ENCODE data around the gene KIF20B. TPM values are rescaled to one million over a fixed set of nuclear protein-coding genes. Genes with fewer than 3 reads are reported as not detected.

Gene KIF20B
- polyA plus RNA-seq, 1 donor (not counting 4 experiments of a cell fraction or from before 2014, with no cell fraction given), result 9.2 TPM

- Histone ChIP-seq H3K9me1 (ENCODE audit: control insufficient read depth, extremely low read depth, insufficient read depth, low read length) (no peaks in the 10 kb centered on the region), H3K4me1 (ENCODE audit: control insufficient read depth, extremely low read depth, insufficient read depth, low read length) (no peaks in the 10 kb centered on the region), H3K27ac (ENCODE audit: control insufficient read depth, insufficient read depth, low read length) (no peak overlapping the region), H3K79me2 (ENCODE audit: control insufficient read depth, insufficient read depth, low read length) (no peaks in the 10 kb centered on the region), H3K9me3 (ENCODE audit: control insufficient read depth, low read depth, low read length) (no peaks in the 10 kb centered on the region), H3K9ac (ENCODE audit: control insufficient read depth, extremely low read depth, insufficient read depth, low read length) (no peak overlapping the region), H3K27me3 (ENCODE audit: control insufficient read depth, extremely low read depth, insufficient read depth, low read length) (no peaks in the 10 kb centered on the region), H2AFZ (ENCODE audit: control insufficient read depth, low read length) (no peak overlapping the region), H3K4me3 (ENCODE audit: control insufficient read depth in 2 of 3, extremely low read depth in 1 of 3, insufficient read depth in 2 of 3, low read depth in 1 of 3, low read length in 3 of 3) (no peak overlapping the region), H3K4me2 (ENCODE audit: control insufficient read depth, extremely low read depth, insufficient read depth, low read depth, low read length) (no peak overlapping the region), H3K36me3 (ENCODE audit: control insufficient read depth in 2 of 2, extremely low read depth in 1 of 2, insufficient read depth in 2 of 2, low read length in 2 of 2) (no peaks in the 10 kb centered on the region), H4K20me1 (ENCODE audit: control insufficient read depth, extremely low read depth, insufficient read depth, low read length) (no peaks in the 10 kb centered on the region)
- DNase-seq (ENCODE audit: low read depth, low spot score), result no peak
- no peak for TF ChIP-seq EZH2 (IDR thresholded peaks at IDR 0.05; ENCODE audit: low read length)
- TF ChIP-seq CTCF (optimal IDR thresholded peaks at IDR 0.05 in 1 of 3, IDR thresholded peaks at IDR 0.05 in 1 of 3, conservative IDR thresholded peaks at IDR 0.05 in 1 of 3; ENCODE audit: extremely low read depth in 1 of 3, insufficient read depth in 2 of 3, low read length in 3 of 3), result no peak
- dilution Hi-C loops (cut with MboI; ENCODE audit: extremely low pct_ligation_motif_present, low sequenced_read_pairs), result no loop called here
- FAIRE-seq, result no peak
Observed at GRCh38 chr10:89808842-89809241, 107.5 kb downstream of the KIF20B start.

DNA sequence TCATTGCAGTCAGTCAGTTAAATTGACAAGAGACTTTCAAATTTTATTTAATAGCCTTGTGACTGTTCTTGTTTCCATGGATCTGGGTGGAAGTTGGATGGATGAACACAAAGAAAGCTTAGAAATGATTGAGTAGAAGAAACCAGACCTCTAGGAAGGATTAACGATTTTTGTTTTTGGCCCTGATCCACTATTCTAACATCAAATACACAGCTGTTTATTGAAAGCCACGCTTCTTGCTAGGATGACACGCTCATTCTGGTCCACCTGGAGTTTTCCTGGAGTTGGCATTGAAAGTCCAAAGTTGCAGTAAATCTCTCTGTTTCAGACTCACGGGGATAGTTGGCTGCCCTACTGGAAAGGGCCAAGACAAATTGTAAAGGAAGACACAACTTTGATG, 108.4 kb downstream of the KIF20B start:
- no peak overlapping the region for H3K27ac ChIP-seq (ENCODE audit: control insufficient read depth, insufficient read depth, low read length)
- H3K4me2 ChIP-seq (ENCODE audit: control insufficient read depth, extremely low read depth, insufficient read depth, low read depth, low read length), result no peak overlapping the region
- no peak overlapping the region for H3K9ac ChIP-seq (ENCODE audit: control insufficient read depth, extremely low read depth, insufficient read depth, low read length)
- H3K4me1 ChIP-seq (ENCODE audit: control insufficient read depth, extremely low read depth, insufficient read depth, low read length), result no peaks in the 10 kb centered on the region
- no peaks in the 10 kb centered on the region for H3K79me2 ChIP-seq (ENCODE audit: control insufficient read depth, insufficient read depth, low read length)
- H3K9me1 ChIP-seq (ENCODE audit: control insufficient read depth, extremely low read depth, insufficient read depth, low read length), result no peaks in the 10 kb centered on the region
- TF ChIP-seq CTCF (optimal IDR thresholded peaks at IDR 0.05 in 1 of 3, IDR thresholded peaks at IDR 0.05 in 1 of 3, conservative IDR thresholded peaks at IDR 0.05 in 1 of 3; ENCODE audit: extremely low read depth in 1 of 3, insufficient read depth in 2 of 3, low read length in 3 of 3), result no peak
- no peak for TF ChIP-seq EZH2 (IDR thresholded peaks at IDR 0.05; ENCODE audit: low read length)
- no peaks in the 10 kb centered on the region for H4K20me1 ChIP-seq (ENCODE audit: control insufficient read depth, extremely low read depth, insufficient read depth, low read length)
- H3K4me3 ChIP-seq (ENCODE audit: control insufficient read depth in 2 of 3, extremely low read depth in 1 of 3, insufficient read depth in 2 of 3, low read depth in 1 of 3, low read length in 3 of 3), result no peak overlapping the region
- H3K36me3 ChIP-seq (ENCODE audit: control insufficient read depth in 2 of 2, extremely low read depth in 1 of 2, insufficient read depth in 2 of 2, low read length in 2 of 2), result no peaks in the 10 kb centered on the region
- dilution Hi-C loops (cut with MboI; ENCODE audit: extremely low pct_ligation_motif_present, low sequenced_read_pairs), result no loop called here
- no peaks in the 10 kb centered on the region for H3K9me3 ChIP-seq (ENCODE audit: control insufficient read depth, low read depth, low read length)
- no peaks in the 10 kb centered on the region for H3K27me3 ChIP-seq (ENCODE audit: control insufficient read depth, extremely low read depth, insufficient read depth, low read length)
- FAIRE-seq (peak; percentile 5), DNase-seq (ENCODE audit: low read depth, low spot score) (no peak)
- H2AFZ ChIP-seq (ENCODE audit: control insufficient read depth, low read length), result no peak overlapping the region

Measured in keratinocyte (primary cell).